ENCODE data around the gene ZNF154. TPM values are rescaled to one million over a fixed set of nuclear protein-coding genes. Genes with fewer than 3 reads are reported as not detected.

Gene ZNF154
- total RNA-seq, 1 donor from 2014 or later = 0.60 TPM

GRCh38 chr19:57675881-57676280 is 33.1 kb downstream of the ZNF154 start:
- ATAC-seq = no peak

DNA sequence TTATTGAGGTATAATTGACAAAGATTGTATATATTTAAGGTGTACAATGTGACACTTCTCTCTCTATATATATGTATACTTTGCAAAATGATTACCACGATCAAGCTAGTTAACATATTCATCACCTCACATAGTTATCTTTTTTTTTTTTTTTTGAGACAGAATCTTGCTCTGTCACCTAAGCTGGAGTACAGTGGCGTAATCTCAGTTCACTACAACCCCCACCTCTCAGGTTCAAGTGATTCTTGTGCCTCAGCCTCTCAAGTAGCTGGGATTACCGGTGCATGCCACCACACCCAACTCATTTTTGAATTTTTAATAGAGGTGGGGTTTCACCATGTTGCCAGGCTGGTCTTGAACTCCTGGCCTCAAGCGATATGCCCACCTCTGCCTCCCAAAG is 36.5 kb downstream of the ZNF154 start:
- ATAC-seq = no peak

GRCh38 chr19:57671124-57671895 is 37.7 kb downstream of the ZNF154 start:
- ATAC-seq = no peak

DNA sequence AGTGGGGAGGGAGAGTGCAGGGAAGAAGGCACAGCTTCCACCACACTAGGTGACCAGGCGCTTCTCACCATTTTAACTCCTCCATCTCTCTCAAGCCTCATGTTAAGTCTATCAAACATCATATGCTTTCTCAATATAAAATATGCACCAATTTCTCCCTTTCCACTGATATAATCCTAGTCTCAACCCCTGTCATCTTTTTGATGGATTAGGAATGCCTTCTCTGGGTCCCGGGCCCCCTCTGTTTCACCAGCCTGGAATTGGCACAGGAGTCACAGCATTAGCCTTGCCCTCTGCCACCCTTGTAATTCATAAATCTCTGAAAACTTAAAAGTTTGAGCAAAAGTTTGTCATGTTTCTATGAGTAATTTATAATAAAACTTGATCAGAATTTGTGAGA is 40.4 kb downstream of the ZNF154 start, which contains the start of gene ZSCAN4:
TSS of gene ZSCAN4 (plus strand) at position 301 of the 400 bp plus-strand sequence. CDS start 7,211 bp downstream, outside the sequence.
- no peak for ATAC-seq

GRCh38 chr19:57667228-57667627 is 41.8 kb downstream of the ZNF154 start:
- no peak for ATAC-seq

DNA sequence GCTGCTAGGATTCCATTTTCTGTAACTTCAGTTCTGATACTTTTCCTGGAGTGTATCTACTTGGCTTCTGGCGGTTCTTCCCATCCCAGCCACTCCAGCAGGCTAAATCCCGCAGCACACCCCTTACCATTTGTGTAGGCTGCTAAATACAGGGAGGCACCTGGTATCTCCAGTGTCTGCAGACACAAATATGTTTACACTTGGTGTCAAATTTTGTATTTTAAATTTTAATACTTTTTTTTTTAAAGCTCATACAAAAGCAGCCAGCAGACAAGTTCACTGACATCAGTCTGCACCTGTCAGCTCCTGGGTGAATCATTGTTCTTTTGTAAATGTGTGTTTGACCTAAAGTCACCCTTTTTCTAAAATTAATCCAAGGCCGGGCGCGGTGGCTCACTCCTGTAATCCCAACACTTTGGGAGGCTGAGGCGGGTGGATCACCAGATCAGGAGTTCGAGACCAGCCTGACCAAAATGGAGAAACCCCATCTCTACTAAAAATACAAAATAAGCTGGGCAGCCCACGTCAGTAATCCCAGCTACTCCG is 43.7 kb downstream of the ZNF154 start:
- ATAC-seq = no peak

- ATAC-seq = peak; percentile 61
Measured at GRCh38 chr19:57664269-57665127, 44.5 kb downstream of the ZNF154 start.

DNA sequence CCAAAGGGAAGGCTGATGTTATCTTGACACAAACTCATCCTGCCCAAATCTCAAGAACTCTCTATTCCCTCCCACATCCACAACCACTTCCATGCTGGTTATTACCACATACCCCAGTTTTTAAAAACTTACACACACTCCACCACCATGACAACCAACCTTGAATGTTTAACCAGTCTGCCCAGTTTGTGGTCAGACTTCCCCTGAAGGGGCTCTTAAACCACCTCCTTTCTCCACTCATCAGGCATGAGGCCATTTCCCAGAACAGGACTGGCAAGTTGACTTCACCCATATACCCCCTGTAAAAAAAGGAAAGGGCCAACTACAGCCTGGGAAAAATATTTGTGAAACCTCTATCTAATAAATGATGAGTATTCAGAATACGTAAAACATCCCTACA is 52.7 kb downstream of the ZNF154 start:
- ATAC-seq = no peak

DNA sequence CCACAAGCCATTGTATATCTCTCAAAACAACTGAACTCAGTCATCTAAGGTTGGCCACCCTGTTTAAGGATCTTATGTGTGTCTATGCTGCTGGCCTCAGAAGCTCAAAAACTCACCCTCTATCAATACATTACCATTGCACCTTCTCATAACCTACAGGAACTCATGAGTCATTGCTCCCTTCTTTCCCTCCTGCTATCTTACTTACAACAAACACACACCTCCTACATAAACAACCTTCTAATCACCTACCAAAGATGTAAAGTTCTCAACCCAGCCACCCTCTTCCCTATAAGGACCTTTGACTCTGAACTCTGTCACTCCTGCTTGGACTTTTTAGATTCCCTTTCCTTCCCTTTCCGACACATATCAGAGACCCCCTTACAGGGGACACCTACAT is 53.6 kb downstream of the ZNF154 start:
- no peak for ATAC-seq

GRCh38 chr19:57653689-57654088 is 55.3 kb downstream of the ZNF154 start:
- ATAC-seq = no peak

GRCh38 chr19:57651654-57651996 is 57.4 kb downstream of the ZNF154 start:
- no peak for ATAC-seq

DNA sequence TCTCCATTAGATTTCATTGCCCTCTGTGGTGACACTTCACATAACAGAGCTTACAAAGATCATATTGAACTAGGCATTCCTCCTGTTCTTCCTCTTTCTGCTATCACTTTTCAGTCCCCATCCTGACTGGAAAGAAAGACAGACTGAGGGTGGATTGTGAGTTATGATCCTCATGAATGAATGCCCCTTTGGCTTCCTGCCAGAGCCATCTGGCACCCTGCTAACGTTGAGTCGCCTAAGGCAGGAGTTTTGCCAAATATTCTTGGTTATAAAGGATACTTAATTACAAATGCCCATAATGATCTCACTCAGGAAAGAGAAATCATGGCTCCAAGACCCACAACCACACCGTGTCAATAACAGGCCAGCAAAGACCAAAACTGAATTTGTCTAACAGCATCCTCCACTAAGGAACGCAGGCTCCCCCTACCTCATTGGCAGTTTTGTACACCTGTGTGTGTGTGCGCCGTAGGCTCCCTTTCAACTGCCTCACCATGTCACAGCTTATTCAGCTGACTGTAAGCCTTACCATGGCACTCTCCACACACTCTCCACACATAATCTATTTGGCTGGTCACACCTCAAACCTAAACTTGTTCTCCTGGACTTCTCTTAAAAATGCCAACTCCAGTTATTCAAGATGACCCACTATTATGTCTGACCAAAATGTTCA is 60.5 kb downstream of the ZNF154 start:
- no peak for ATAC-seq

Other genes starting within 250 kb of the ZNF154 start
- 4.5 TPM for gene ZNF772, start 231.6 kb downstream of the ZNF154 start, total RNA-seq
- gene ZNF419, start 221.5 kb downstream of the ZNF154 start, total RNA-seq = 5.7 TPM
- gene ZNF773, start 209.3 kb downstream of the ZNF154 start, total RNA-seq = 3.8 TPM
- 1.6 TPM for gene ZNF549, start 181.8 kb downstream of the ZNF154 start, total RNA-seq
- gene ZNF550, start 149.3 kb downstream of the ZNF154 start, total RNA-seq = 2.7 TPM
- gene ZNF416, start 130.3 kb downstream of the ZNF154 start, total RNA-seq = 6.4 TPM
- gene ZIK1, start 125.1 kb downstream of the ZNF154 start, total RNA-seq = 1.1 TPM
- gene ZNF530, start 109.3 kb downstream of the ZNF154 start, total RNA-seq = 2.1 TPM
- 9.6 TPM for gene ZNF134, start 95.0 kb downstream of the ZNF154 start, total RNA-seq
- gene ZNF211, start 76.0 kb downstream of the ZNF154 start, total RNA-seq = 4.0 TPM
- gene ZSCAN4, start 40.3 kb downstream of the ZNF154 start, total RNA-seq = not detected
- 4.9 TPM for gene ZNF551, start 27.2 kb downstream of the ZNF154 start, total RNA-seq
- 2.0 TPM for gene ZNF671, start 18.4 kb upstream of the ZNF154 start, total RNA-seq
- gene ZNF776, start 37.6 kb upstream of the ZNF154 start, total RNA-seq = 6.8 TPM
- gene ZNF586, start 60.5 kb upstream of the ZNF154 start, total RNA-seq = 9.4 TPM
- 7.9 TPM for gene ZNF552, start 105.7 kb upstream of the ZNF154 start, total RNA-seq
- gene ZNF587B, start 121.1 kb upstream of the ZNF154 start, total RNA-seq = 9.3 TPM
- 16.3 TPM for gene ZNF587, start 140.7 kb upstream of the ZNF154 start, total RNA-seq
- gene ZNF814, start 179.8 kb upstream of the ZNF154 start, total RNA-seq = 6.5 TPM
- 5.7 TPM for gene ZNF417, start 207.4 kb upstream of the ZNF154 start, total RNA-seq
- gene ZNF418, start 226.2 kb upstream of the ZNF154 start, total RNA-seq = 0.76 TPM
- gene ZNF256, start 238.5 kb upstream of the ZNF154 start, total RNA-seq = 2.6 TPM